Non-pigmented ciliary epithelial cell (primary cell): Measurements from ENCODE around the gene PPP1R3G.

Source experiments
- DNase-seq: peaks from one replicate; pipeline ENCODE4 v3.0.0-alpha.2; 2010; ENCODE audit warnings: low read depth

PPP1R3G gene

GRCh38 chr6:5072440-5072839 lies 12.7 kb upstream of the PPP1R3G start:
- no peak for DNase-seq

- DNase-seq = no peak
These were observed 11.1 kb upstream of the PPP1R3G start for GRCh38 chr6:5073992-5074391.

DNA sequence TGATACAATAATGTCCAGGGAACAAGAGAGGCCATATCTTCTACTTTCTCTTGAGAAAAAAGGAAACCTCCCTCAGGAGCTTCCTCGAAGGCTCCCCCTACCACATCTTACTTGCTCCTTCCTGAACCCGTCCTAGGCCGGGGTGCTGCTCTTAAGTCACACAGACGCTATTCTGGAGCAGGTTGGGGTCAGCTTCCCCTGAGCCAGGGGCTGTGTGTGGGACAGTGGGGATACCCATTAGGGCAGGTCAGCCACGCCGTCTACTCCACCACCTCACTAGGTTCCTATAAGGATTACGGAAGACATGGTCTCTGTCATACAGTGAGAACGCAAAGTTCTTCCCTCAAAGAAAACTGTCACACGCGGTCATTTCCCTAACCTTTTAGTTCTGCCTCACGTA lies 8.2 kb upstream of the PPP1R3G start:
- no peak for DNase-seq

DNA sequence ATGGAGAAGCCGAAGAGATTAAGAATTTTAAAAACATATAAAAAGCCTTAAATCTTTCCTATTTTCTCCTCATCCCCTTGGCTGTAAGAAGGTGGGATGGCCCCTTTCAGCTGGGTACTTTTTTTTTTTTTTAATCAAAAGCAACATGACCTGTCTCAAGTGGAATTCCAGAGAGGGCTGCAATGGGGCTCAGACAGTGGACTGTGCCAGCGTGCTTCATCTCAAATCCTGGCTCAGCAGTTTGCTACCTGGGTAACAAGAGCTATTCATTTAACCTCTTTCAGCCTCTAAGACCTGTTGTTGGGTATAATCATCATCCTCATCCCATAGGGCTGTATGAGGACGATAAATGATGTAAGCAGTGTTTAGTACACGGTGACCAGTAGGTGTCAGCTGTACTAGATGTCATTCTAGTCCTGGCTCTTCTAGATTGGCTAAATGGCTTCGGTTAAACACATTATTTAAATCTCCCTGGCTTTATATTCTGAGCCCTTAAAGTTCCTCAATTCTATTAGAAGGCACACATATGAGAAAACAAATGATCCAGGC lies 6.9 kb upstream of the PPP1R3G start:
- DNase-seq = no peak

DNA sequence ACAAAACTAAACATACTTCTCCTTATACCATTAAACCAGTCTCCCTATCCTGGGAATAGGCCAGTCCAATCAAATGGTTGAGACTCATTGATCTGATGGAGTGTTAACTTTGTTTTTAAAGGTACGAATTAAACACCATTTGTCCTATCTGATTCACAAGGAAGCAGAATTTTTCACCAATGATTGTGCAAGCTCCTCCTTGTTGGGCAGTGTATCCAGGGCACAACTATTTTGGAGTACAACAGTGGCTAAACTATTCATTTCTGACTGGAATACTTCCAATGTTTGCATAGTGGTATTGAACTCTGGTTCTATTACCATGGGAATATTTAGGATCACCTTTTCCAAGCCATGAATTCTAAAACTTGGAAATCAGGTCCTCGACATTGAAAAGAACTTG lies 5.4 kb upstream of the PPP1R3G start:
- DNase-seq = no peak

DNA sequence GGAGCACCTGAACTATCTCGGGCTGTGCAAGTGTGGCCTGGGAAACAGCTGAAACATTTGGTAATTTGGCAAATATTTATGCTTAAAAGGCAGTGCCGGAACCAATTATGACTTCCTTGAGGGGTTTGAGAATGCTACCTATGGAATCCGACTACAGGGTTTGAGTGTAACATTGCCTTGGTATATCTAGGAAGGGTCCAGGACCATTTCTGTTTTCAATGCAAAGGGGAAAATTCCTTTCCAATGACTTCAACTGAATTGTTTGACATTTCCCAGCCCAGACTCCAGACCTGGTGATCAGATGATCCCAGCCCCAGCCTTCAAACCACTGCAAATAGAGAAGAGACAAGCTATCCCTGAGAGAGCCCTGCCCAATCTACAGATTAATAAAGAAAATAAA lies 4.6 kb upstream of the PPP1R3G start:
- DNase-seq = no peak

DNA sequence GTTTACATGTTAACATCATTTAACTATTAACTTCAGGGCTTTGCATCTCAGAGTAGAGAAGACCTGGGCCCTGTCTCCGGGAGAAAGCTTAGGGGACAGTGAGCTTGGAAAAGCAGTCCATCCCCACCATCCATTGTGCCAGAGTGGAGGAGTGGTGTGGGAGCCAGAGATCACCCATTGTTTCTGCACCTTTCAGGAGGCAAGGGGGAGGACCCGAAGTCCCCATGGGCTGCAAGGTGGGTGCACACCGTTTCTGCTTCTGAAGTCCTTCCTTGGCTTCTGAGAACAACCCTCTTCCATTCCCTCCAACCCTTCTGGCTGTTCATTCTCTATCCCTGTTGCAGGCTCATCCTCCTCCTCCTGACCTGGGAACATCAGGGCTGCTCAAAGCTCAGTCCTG lies 4.0 kb upstream of the PPP1R3G start:
- DNase-seq = no peak

- DNase-seq = no peak
These were observed 3.2 kb upstream of the PPP1R3G start for GRCh38 chr6:5081955-5082354.

DNA sequence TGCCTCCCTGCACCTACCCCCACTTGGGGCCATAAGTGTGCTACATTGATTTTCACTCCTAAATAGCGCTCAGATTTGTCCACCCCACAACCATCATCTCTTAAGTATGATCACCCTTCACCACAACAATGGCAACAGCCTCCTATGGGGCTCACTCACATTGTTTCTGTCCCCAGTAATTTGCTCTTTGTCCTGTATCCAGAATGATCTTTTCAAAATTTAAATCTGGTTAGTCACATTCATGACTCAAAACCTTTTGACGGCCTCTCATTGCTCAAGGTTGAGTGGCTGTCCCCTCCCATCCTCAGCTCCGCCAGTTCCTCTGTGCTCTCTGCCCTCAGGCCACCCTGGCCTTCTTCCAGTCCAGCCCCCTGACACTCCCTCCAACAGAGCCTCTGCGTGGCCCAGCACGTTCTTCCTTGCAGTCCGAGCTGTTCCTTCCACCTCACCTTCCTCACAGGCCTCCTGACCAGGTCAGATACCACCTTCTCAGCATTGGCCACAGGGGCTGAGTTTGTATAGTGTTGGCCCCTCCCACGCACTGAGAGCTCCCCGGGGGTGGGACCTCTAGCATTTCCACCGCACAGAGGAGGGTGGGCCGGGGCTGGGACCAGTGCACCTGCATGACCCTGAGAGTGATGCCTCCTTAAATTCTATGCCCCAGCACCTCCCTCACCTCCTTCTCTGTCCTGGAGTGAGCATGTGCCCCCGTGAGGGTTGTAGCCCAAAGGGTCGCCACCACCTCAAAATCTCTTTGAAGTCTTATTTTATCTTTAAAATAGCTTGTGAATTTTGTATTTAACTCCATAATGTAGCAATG lies 2.4 kb upstream of the PPP1R3G start:
- peak; percentile 48 for DNase-seq

GRCh38 chr6:5083307-5083583 lies 1.9 kb upstream of the PPP1R3G start:
- no peak for DNase-seq

- no peak for DNase-seq
These were observed 1.3 kb upstream of the PPP1R3G start for GRCh38 chr6:5083813-5084359.

GRCh38 chr6:5084360-5084780 lies 771 bp upstream of the PPP1R3G start:
- DNase-seq = no peak

DNA sequence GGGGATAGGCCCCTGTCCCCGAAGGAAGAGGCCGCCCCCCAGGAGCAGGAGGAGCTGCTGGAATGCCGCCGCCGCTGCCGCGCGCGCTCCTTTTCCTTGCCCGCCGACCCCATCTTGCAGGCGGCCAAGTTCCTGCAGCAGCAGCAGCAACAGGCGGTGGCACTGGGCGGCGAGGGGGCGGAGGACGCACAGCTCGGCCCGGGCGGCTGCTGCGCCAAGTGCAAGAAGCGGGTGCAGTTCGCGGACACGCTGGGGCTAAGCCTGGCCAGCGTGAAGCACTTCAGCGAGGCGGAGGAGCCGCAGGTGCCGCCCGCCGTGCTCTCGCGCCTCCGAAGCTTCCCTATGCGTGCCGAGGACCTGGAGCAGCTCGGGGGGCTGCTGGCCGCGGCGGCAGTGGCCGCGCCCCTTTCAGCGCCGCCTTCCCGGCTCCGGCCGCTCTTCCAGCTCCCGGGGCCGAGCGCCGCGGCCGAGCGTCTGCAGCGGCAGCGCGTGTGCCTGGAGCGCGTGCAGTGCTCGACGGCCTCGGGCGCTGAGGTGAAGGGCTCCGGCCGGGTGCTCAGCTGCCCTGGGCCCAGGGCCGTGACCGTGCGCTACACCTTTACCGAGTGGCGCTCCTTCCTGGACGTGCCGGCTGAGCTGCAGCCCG lies 630 bp downstream of the PPP1R3G start:
- no peak for DNase-seq

GRCh38 chr6:5086294-5086890 lies 1.3 kb downstream of the PPP1R3G start:
- DNase-seq = no peak

DNA sequence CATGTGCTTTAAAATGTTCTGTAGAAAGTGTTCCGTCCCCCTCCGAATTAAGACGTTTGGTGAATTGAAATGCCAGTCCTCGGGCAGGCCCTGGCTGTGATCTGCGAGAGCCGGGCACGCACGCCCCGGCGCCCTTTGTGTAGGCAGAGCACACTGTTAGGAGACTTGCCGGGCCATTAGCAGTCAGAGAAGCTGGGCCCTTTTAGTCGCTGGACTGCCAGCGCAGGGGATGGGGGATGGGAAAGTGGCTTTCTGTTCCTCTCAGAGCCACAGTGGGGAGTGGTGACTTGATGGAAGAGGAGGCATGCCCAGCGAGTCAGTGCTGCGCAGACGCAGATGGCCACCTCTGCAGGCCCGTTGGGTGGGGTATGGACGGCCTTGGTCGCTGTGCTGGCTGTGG lies 2.2 kb downstream of the PPP1R3G start:
- DNase-seq = no peak

- no peak for DNase-seq
These were observed 3.6 kb downstream of the PPP1R3G start for GRCh38 chr6:5088780-5089179.

GRCh38 chr6:5089481-5090438 lies 4.6 kb downstream of the PPP1R3G start:
- DNase-seq = no peak

GRCh38 chr6:5090603-5091002 lies 5.5 kb downstream of the PPP1R3G start:
- DNase-seq = no peak

- DNase-seq = no peak
These were observed 6.3 kb downstream of the PPP1R3G start for GRCh38 chr6:5091210-5092069.

DNA sequence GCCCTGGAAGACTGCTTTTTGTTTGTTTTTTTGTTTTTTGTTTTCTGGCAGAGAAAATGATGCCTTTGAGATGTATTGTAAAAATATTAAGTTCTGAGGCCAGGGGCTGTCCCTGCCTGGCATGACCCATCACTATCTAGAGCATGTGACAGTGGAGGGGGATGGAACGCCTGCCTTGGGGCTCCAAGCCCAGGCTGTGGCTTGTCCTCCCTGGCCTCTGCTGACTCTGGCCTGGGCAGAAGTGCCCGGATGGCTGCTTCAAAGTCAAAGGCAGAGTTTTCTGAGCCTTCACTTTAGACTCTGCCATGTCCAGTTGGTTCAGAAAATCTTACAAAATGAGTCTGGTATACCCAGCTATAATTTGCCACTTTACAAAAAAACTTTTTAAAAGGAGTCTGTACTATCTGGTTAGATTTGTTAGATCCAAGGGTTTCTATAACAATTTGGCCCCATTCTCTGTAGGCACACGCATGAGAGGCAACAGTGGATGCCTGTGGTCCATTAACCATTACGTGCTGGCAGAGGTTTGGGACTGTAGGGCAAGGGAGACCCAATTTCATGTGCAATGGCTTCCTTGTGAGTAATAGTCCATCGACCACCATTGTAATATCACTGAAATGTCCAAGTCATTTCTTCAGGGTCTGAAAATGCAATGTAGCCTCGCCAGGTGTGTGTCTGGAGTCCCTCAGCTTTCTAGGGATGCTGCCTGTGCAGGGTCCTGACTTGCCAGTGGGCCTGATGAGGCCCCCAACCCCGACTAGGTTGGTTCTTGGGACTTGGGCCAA lies 8.3 kb downstream of the PPP1R3G start:
- DNase-seq = no peak
